GM12801 (cell line): Measurements from ENCODE around the gene DAD1.

Experiments
- TF ChIP-seq, protein P1 (sequence below): IDR thresholded peaks from one replicate; pipeline ENCODE4 v1.5.1; 2011; ENCODE audit warnings: control low read depth; ENCODE audit not compliant: insufficient read length; ENCODE audit errors: extremely low read depth

DAD1 gene

DNA sequence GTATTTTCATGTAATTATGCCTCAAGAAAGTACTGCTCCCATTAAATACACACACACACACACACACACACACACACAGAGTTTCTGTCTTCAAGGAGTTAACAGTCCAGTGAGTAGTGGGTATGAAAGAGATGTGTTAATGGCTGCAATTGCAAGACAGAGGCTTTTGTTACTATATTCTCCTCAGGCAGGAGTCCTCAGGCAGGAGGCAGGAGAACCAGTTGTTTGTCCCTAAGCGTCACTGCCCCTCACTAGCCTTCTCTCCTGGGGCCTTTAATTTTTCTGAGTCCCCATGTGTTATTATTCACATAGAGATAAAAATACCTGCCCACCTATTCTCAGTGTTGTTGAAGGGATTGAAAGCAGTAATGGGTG lies 31.2 kb downstream of the DAD1 start:
- TF ChIP-seq, protein P1, sequence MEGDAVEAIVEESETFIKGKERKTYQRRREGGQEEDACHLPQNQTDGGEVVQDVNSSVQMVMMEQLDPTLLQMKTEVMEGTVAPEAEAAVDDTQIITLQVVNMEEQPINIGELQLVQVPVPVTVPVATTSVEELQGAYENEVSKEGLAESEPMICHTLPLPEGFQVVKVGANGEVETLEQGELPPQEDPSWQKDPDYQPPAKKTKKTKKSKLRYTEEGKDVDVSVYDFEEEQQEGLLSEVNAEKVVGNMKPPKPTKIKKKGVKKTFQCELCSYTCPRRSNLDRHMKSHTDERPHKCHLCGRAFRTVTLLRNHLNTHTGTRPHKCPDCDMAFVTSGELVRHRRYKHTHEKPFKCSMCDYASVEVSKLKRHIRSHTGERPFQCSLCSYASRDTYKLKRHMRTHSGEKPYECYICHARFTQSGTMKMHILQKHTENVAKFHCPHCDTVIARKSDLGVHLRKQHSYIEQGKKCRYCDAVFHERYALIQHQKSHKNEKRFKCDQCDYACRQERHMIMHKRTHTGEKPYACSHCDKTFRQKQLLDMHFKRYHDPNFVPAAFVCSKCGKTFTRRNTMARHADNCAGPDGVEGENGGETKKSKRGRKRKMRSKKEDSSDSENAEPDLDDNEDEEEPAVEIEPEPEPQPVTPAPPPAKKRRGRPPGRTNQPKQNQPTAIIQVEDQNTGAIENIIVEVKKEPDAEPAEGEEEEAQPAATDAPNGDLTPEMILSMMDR, result no peak

DNA sequence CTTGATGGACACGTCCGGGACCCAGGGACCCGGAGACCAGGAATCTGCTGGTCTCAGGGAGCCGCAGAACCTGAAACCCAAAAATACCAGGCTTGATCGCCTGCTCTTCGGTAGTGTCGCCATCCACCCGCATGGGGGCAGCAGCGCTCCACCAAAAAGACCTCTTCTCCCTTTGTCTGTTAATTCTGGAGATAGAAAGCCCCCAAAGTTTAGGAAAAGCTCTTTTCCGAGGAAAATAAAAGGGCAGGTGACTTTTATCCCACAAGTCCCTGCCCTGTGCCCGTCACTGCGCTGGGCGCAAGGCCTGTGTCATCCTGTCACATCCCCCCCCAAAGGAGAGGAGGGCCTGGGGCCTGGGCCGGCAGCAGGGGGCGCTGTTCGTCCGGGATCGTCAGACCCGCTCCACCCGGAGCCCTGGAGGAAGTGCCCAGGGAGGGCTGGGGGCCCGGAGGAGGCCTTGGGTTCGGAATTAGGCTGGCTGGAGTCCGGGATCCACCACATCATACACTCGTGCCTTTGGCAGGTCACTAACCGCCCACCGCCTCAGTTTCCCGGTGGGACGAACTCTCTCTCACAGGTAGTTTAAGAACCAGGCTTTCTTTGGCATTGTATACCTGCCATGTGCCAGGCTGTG lies 31.9 kb downstream of the DAD1 start:
- TF ChIP-seq, protein P1, result no peak

DNA sequence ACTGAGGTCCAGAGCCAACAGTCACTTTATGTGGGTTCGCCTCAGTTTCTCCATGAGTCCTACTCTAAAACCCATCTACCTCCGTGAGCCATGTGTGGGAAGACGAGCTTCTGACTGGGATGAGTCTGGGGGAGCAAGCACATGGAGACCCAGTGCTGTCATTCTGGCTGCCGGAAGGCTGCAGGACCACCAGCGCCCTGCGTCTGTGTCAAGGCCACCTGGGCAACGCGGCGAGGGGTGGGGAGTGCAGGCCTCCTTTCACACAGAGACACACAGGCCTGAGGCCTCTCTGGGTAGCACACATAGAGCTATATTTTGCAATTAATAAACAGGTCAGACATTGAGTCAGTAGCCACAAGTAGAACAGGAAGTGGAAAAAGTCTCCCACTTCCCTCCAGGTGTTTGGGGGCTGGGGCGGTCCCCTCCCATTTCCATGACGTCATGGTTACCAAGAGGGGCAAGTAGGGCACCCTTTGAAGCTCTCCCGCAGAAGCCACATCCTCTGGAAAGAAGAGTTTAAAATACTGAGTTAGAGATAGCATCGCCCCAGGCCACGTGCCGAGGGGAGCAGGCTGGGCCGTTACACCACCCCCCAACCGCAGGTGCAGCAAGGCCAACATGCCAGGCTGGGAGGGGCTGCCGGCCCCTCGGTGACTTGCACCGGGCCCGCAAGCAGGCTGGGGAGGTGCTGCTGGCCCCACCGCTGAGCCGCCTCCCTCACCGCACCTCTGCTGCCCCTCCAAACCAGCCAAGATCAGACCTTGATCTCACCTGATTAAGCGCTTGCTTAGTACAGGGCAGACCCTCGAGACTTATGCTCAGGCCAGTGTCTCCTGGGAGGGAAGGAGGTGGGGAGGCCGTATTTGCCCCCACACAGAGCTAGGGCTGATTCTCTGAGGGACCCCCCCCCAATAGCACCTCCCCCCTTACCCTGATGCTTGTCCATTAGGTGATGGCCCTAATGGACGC lies 32.7 kb downstream of the DAD1 start:
- TF ChIP-seq, protein P1, result no peak

DNA sequence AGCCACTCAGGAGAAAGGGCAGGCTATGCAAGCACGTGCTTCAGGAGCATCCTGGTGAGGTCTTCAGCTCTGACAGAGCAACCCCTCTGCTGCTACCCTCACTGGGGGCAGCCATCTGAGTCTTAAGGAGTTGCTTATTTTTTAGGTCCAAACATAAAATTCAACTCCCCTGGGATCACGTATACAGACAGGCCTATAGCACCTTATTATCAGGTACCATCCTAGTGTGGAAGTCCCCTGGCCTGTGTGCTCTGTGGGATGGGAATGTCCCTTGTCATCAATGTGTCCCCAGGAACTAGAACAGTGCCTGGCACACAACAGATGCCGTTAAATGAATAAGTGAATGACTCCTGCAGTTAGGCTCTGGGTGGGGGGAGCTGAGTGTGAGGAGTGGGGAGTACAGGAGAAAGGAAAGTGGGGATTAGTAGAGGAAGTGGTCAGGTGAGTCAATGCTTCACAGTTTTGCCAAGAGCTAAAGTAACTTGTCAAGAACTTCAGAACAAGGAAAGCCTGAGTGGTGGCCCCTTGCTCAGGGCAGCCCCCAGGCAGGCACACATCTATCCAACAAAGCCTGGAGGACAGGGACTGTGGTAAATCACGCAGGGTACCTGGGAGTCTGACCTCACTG lies 33.5 kb downstream of the DAD1 start:
- TF ChIP-seq, protein P1, result no peak

DNA sequence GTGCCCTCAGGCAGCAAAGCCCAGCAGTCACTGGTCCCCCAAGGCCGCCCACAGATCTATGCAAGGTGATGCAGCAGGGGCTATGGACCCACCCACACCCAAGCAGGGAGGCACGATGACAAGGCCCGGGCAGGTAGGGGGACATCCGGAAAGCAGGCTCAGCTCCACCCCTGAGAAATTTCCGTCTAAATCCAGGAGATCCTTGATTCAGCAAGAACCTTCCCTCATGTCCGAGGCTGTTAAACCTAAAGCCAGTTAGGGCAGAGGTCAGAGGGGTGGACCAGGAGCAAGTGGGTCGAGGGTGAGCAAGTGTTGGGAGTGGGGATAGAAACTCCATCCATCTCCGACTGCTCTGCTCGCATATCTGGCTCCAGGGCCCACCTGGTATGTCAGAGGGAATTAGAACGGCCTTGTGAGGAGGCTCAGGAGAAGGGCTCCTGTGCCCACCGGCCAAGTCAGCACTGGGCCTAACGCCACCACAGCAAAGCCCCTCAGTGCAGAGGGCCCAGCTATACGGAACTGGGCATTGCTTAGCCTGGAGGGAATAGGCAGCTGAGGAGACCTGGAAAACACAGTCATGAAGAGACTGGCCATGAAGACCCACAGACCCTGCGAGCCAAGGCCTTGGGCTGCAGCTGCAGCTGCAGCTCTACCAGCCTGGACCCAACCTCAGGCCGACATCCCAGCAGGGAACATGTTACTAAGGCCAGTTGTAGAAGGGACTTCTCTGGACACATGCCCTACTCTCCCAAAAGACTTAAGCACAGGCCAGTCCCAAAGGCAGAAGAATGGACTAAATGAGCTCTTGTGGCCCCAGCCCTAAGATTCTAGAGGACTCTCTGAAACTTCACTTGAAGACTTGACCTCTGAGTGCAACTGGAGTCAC lies 34.3 kb downstream of the DAD1 start:
- TF ChIP-seq, protein P1, result no peak

DNA sequence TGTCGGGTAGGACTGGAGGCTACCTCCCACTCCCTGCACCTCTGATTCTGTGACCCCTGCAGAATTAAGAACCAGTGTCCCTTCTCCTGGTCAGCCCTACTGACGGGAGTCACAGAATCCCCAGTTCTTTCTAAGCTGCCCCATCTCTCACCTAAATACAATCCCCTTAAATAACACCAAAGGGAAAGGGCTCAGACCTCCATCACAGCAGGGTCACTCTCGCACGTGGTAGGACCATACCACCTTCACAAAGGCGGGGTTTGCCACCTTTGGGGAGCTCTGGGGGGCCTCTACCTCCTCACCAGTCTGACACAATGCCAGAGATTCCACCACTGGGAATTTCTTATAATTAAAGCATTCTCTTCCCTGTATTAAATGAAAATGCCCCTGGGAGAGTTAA lies 35.6 kb downstream of the DAD1 start:
- TF ChIP-seq, protein P1, result no peak

DNA sequence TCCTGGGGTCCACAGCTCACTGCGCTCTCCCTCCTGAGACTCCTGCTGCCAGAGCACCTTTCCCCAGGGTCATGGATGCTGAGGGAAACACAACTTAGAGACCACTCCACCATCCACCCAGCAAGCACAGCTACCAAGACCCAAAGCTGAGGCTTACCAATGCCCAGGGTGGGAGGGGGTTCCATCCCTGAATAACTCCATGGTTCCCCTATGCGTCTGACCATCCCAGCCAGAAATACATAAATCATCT lies 36.3 kb downstream of the DAD1 start:
- TF ChIP-seq, protein P1, result no peak
